NCI-H2196 (cell line): ENCODE measurements around the gene CDA.

Experiments used
- DNase-seq: peaks from one replicate; lab custom pipeline; 2025; ENCODE audit not compliant: unreplicated experiment; lab: John Stamatoyannopoulos, UW

CDA gene

DNA sequence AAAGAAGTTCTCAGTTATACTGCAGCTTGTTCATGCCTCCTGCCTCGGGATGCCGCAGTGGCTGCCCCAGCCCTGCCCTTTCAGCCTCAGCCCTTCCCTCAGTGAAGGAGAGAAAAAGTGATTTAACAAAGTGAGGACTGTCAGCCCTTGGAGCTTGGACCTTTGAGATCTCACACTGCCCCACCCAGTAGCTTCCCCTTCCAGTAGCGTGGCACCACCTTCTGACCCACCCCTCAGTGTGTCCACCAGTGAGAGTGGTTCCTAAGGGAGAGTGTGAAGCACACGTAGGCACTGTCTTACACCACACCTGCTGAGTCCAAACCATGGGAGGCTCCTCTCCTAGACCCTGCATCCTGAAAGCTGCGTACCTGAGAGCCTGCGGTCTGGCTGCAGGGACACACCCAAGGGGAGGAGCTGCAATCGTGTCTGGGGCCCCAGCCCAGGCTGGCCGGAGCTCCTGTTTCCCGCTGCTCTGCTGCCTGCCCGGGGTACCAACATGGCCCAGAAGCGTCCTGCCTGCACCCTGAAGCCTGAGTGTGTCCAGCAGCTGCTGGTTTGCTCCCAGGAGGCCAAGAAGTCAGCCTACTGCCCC, at the start of gene CDA:
Gene CDA (plus strand): TSS at position 464 of the 592 bp plus-strand sequence. CDS start 33 bp downstream, at position 497.
- DNase-seq, result no peak

DNA sequence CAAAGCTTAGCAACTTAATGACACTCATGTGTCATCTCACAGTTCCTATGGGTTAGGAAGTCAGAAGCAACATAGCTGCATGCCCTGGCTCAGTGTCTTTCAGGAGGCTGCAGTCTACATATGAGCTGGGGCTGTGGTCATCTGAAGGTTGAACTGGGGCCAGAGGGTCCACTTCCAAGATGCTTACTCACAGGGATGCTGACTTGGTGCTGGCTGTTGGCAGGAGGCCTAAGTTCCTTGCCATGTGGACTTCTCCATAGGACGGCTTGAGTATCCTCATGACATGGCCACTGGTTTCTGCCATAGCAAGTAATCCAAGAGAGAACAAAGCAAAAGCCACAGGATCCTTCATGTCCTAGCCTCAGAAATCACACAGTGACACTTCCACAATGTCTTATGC, 48.6 kb upstream of the CDA start:
- DNase-seq, result no peak

DNA sequence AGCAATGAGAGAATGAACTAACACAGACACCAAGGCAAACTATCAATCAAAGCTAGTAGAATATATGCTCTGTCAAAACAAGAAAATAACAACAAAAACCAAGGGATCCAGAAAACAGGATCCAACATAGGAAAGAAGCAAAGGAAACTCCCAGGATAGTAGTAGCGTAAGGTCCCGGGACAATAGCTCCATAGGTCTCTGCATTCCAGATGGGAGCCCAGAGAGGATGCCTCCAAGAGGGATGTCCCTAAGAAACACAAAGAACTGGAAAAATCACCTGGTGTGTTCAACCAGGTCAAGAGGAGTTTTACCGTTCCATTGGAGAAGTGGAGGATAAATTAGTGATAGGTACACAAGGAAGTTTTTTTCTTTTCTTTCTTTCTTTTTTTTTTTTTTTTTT, 42.3 kb upstream of the CDA start:
- no peak for DNase-seq

DNA sequence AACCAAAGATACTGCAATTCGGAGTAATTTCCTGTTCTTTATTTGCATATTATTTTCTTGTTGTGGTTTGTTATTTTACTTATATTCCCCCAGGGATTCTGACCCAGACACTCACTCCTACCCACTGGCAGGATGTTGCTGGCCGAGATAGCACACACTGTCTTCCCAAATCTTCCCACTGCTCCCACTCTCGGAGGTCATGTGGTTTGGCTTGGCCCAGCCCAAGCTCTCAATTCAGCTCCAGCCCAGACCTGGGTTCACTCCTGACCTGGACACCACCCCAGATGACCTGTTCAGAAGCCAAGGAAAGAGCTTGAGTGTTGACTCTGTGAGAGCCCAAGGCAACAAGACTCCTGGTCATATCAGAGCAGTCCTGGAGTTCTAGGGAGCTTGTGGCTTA, 37.7 kb upstream of the CDA start:
- DNase-seq, result no peak

DNA sequence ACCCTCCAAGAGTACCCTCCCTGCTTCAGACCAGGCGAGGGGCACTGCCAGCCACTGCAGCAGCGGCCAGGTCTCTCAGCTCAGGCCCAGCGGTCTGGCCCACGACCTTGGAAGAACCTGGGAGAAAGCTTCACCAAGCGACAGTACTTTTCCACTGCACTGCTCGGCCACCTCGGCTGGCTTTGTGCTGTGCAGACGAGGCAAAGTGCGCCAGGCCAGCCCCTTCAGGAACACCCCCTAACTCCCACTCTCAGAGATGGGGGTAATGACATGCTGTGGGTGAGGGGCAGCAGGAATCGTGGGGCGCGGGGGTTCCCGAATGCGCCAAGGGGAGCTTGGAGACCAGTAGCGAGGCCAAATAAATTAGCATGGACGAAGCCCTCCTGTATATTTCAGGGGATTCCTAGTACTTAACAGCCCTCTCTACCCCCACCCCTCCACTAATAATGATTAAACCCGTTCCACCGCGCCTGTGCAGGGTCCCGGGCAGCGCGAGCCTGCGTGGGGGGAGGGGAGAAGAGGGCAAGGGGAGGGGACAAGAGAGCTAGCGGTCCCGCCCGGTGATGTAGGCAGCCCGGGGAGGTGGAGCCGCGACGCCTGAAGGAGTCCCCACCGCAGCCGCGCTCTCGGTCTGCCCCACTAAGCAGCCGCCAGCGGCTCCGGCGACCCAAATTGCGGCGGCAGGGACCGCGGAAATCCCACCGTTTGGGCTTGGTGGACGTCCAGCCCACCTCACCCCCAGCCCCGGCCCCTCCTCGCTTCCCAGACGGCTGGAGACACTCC, 36.8 kb upstream of the CDA start, which contains the start of gene FAM43B:
Gene FAM43B (plus strand): TSS at position 629 of the 783 bp plus-strand sequence. CDS start 401 bp downstream, outside the sequence.
- peak; percentile 33 for DNase-seq

DNA sequence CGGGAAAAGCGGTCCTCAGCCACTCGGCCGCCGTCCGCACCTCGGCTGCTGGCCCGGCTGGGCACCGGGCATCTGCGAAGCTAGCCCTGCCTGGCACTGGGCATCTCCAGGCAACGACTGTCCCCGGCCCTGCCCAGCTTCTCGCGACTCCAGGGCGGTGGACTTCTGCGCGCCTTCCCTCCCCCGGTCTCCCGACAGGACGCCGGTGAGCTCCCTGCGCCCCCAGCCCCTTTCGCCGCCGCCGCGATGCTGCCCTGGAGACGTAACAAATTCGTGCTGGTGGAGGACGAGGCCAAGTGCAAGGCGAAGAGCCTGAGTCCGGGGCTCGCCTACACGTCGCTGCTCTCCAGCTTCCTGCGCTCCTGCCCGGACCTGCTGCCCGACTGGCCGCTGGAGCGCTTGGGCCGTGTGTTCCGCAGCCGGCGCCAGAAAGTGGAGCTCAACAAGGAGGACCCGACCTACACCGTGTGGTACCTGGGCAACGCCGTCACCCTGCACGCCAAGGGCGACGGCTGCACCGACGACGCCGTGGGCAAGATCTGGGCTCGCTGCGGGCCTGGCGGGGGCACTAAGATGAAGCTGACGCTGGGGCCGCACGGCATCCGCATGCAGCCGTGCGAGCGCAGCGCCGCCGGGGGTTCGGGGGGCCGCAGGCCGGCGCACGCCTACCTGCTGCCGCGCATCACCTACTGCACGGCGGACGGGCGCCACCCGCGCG, 36.0 kb upstream of the CDA start:
- DNase-seq, result peak; percentile 17

DNA sequence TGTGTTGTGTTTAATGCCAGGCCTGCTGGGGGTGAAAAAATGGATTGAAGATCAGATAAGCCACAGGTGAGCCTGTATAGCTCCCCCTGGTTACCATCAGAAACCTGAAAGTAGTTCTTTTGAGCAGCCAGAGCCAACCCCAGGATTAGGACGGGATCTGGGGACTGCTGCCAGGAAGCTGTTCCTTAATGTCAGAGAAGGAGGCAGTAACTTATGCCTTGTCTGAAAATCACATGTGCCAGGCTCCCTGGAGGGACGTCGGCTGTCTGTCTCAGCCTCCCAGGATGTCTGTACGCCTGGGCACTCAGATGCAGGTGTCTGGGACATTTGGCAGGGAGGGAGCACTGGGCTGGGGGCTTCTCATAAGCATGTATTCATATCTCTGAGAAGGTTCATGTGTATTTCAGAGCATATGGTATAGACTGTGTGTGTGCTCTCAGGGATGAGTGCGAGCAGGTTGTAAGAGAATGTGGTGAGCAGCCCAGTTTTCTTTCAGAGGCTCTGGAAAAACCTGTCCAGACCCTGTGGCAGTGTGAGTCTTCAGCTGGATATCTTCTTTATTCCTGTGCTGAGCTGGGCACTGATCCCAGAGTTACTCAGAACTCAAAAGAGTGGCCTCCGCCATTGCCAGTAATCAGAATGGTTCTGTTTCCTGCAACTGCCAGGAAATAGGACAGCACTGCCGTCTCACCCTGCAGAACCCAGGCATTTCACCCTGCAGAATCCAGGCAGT, 33.7 kb upstream of the CDA start:
- no peak for DNase-seq

DNA sequence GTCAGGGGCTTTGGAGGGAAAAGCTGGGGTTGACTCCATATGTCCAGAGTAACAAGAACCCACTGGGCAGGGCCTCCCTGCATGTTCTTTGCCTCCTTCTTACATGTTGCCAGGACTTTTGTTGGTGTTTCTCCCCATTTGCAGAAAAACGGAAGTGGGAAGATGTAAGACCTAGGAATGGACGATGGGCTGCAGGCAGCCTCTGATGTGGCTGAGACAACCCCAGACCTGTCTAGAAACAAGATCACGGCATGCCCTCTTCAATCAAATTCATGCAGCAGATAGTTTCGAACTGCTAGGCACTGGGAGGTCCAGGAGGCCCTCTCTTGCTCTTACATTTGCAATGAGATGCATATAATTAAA, 33.2 kb upstream of the CDA start:
- no peak for DNase-seq

DNA sequence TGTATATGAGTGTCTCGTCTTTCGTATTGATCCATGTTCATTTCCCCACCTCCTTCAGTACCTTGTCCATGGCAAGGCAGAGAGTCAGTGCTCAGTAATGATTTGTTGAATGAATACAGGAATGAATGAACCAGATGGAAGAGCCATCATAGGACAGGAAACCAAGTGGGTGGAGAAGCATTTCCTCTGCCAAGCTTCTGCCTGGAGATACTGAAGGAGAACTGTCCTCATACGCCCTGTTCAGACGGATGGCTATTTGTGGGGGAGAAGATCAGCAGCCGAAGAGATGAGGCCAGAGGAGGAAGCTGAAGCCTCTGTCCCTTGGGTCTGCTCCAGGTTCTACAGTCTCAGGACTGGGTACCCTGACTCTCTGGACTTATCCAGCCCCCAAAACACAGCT, 30.7 kb upstream of the CDA start:
- DNase-seq, result no peak

DNA sequence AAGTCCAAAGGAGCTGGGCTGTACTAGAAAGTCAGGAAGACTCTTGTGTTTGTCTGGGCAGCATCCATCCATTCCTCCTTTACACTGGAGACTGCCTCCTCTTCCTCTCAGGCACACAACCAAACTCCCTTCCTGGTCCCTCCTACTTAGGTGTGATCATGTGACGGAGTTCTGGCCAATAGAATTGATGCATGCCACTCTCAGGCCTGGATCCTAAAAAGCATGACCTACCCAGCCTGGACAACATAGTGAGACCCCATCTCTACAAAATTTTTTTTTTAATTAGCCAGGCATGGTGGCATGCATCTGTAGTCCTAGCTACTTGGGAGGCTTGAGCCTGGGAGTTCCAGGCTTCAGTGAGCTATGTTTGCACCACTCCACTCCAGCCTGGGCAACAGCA, 27.9 kb upstream of the CDA start:
- DNase-seq, result no peak

DNA sequence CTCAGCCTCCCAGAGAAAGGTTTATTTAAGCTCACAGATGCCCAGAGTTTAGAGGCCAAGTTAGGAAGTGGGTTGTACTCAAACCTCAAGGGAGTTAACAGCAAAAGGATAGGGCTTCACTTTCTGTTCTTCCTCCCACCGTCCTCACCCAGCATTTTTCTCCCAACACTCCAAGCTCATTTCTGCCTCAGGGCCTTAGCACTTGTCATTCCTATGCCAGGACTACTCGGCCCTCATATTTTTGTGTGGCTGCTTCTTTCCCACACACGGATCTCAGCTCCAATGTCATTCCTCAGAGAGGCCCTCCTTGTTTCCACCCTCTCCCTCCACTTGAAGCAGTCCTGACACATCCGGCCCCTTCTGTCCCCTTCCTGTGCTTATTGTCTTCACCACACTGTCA, 23.7 kb upstream of the CDA start:
- no peak for DNase-seq

DNA sequence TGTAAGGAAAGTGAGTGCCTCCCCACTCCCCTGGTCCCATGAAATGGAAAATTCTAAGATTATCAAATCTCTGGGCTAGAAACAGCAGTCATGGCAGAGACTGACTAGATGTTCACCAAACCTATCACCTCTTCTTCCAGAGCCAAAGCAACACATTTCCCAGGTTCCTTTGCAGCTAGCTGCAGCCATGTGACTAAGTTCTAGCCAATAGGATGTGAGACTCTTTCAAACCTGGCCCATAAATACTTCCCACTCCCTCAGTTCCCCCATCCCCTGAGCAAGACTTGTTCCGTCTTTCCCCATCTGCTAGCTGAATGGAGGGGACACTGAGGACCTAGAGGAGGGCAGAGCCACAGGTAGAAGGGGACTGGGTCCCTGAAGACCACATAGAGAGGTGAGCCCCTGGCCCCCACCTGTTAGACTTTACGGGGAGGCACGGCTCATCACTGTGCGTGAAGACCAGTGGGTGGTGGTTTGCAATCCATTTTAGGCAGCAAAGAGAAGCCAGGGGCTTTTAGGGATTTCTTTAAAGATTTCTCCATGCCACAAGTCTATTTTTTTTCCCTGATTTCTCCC, 19.3 kb upstream of the CDA start:
- DNase-seq, result no peak

DNA sequence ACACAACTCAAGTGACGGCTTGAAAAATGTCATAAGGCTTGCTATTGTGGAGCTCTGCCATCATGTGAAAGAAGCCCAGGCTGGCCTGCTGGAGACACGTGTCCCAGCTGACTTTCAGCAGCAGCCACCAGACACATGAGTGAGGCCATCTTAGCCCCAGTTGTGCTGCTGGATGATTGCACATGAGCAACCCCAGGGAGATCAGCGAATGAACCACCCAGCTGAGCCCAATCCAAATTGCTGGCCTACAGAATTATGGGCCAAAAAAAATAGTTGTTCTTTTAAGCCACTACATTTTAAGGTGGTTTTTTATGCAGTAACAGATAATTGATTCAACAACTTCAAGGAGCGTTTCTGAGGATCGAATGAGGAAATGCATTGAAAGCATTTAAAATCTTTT, 17.5 kb upstream of the CDA start:
- DNase-seq, result no peak

DNA sequence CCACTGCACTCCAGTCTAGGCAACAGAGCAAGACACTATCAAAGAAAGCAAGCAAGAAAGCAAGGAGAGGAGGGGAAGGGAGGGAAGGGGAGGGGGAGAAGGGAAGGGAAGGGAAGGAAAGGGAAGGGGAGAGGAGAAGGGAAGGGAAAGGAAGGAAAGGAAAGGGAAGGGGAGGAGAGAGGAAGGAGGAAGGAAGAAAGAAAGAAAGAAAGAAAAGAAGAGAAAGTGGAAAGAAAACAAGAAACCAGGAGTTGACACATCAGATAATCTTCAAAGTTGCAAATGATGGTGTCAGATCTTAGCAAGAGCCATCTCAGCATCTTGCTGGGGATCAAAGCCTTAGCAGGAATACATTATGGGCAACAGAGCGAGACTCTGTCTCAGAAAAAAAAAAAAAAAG, 14.9 kb upstream of the CDA start:
- no peak for DNase-seq

DNA sequence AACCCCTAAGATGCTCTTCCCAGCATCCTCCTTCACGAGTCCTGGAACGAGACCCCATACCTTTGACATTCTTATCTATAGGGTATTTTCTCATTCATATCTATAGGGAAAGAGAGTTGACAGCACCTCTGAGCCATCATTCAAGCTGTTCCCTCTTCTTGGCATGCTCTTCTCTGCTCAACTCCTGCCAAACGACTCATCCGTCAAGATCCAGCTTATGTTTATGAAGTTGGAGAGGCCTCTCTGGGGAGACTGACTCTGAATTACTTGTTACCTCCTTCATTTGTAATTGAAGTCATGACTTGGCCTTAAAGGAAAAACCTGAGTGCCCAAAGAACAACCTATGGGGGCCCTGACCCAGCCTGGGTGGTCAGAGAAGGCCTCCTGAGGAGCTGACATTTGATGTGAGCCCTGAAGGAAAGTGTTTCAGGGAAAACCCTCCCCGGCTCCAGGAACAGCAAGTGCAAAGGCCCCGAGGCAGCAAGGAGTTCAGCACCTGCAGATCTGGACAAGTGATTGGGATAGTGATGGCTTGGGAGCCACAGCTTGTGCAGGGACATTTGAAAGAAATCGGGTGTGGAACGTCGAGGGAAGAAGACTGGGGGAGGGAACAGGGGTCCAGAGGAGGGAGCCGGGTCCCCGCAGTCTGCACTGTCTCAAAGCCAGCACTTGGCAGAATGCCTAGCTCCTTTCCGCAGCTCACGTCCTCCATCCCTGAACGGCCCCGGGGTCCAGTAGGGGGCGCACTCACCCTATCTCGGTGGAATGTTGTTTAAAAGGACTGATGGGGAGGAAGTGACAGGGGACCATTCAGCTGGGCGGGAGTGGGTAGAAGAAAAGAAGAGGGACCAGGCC, 14.0 kb upstream of the CDA start:
- DNase-seq, result peak; percentile 81

DNA sequence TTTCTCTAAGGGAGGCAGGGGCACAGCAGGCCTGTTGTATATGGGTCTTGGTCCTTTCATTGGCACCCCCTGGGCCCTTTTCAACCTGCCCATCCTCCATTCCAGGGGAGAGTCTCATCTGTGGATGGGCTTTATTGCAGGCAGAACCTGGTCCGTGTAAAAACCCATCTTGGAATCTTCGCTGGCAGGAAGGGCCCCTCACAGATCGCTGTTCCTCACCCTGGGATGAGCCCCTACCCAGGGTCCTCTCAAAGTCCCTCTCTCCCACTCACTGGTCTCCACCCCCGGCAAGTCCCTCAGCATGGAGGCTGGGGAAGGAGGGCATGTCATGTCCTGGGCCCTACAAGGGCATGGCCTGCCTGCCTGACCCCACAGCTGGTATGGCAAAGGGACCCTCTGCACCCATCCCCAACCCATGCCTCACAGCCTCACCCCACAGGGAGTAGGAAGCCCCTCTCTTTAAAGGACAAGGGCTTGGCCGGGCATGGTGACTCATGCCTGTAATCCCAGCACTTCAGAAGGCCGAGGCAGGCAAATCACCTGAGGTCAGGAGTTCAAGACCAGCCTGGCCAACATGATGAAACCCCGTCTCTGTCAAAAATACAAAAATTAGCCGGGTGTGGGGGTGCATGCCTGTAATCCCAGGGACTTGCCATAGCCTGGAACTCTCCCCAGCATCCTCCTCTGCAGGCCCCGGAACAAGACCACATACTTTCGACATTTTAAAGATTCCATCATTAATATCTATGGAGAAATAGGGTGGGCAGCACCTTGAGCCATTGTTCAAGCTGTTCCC, 13.2 kb upstream of the CDA start:
- no peak for DNase-seq

DNA sequence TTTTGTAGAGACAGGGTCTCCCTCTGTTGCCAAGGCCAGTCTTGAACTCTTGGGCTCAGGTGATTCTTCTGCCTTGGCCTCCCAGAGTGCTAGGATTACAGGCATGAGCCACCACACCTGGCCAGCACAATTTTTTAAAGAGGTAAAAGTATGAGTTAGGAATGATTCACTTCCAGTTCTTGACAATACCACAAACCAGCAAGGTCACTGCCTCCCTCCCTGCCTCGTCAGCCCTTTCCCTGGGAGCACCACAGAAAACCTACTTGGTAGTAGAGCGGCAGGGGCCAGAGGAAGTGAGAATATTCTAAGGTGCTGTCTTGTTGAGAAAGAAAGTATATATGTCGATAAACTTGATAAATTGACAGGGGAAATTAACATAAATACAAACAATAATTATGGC, 10.8 kb upstream of the CDA start:
- no peak for DNase-seq

DNA sequence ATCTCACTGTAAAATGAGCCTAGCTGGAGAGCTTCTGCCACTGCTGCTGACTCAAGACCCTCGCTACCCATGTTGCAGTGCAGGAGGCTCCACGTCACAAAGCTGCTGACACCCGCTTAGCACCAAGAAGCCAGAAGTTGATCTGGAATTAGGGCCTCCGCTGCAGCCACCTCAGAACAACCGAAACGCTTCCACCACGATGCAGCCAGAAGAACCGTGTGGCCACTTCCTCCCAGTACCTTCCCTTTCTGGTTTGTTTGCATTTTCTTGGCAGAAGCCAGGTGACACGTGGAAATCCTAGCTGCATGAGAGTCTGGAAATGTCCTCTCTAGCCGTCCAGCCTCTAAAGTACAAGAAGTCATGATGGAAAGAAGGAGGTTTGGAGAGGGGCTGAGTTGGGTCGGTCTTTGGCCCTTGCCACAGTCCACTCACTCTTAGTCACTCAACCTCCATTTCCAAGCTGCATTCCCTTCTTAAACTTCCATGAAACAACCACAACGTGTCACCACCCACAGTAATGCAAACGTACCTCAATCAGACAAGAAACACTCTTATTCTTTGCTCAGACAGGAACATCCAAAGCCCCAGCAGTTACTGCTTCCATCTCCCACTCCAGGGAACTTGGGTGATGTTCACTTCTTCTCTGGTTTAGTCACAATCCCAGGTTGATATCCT, 10.0 kb upstream of the CDA start:
- no peak for DNase-seq

DNA sequence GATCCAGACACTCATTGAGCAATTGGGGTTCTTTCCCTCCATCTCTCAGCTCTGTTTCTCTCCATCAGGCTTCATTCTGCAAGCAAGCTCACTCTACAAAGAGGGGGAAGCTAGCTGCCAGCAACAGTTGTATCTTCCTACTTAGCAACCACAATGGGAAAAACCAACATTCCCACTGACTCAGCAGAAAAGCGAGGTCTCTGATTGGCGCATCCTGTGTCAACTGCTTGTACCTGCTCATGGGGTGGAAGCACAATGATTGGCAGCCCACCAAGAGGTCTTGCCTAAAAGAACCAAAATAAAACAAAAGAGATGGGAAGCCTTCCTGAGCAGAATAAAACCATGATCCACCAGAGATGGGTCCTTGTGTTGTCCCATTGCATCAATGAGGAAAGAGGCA, 4.0 kb upstream of the CDA start:
- no peak for DNase-seq
